Measurements from ENCODE around the gene METTL27. TPM values are rescaled to one million over a fixed set of nuclear protein-coding genes. Genes with fewer than 3 reads are reported as not detected.

The METTL27 gene
- total RNA-seq, 4 donors from 2014 or later, result 1.5 to 9.3 (median 2.8) TPM; not detected in 1

GRCh38 chr7:73812996-73813395, 29.3 kb downstream of the METTL27 start:
- no peak for DNase-seq
- H3K4me3 ChIP-seq, result no peak overlapping the region
- H3K36me3 ChIP-seq, result no peaks in the 10 kb centered on the region
- intact Hi-C loops (cut with DNase I; ENCODE audit: low total_unique reads), result loop anchor here (5.0 kb wide), 1 partner anchor 44 kb away; no protein-coding TSS in a partner anchor
- H3K27me3 ChIP-seq, result no peaks in the 10 kb centered on the region
- H3K27ac ChIP-seq, result no peak overlapping the region
- H3K9me3 ChIP-seq, result no peaks in the 10 kb centered on the region
- no peaks in the 10 kb centered on the region for H3K4me1 ChIP-seq
- TF ChIP-seq POLR2A (IDR thresholded peaks at IDR 0.05), result no peak
- TF ChIP-seq CTCF (IDR thresholded peaks at IDR 0.05), result no peak

- peak; percentile 43 to 52 for DNase-seq
- Histone ChIP-seq H3K27me3 (no peaks in the 10 kb centered on the region), H3K9me3 (no peaks in the 10 kb centered on the region)
Observed at GRCh38 chr7:73811760-73812168, 30.6 kb downstream of the METTL27 start.

GRCh38 chr7:73810998-73811360, 31.3 kb downstream of the METTL27 start:
- H3K4me1 ChIP-seq, result no peaks in the 10 kb centered on the region
- intact Hi-C loops (cut with DNase I; ENCODE audit: low total_unique reads), result loop anchor here (5.0 kb wide), 1 partner anchor 46 kb away; no protein-coding TSS in a partner anchor
- no peak overlapping the region for H3K27ac ChIP-seq
- H3K36me3 ChIP-seq, result no peaks in the 10 kb centered on the region
- no peaks in the 10 kb centered on the region for H3K9me3 ChIP-seq
- H3K27me3 ChIP-seq, result no peaks in the 10 kb centered on the region
- H3K4me3 ChIP-seq, result no peak overlapping the region
- no peak for DNase-seq
- TF ChIP-seq CTCF (IDR thresholded peaks at IDR 0.05), result no peak

More at GRCh38 chr7:73811760-73812168, 30.6 kb downstream of the METTL27 start:
- intact Hi-C loops (cut with DNase I; ENCODE audit: low total_unique reads), result loop anchor here (5.0 kb wide), 1 partner anchor 46 kb away; no protein-coding TSS in a partner anchor
- Histone ChIP-seq H3K4me3 (no peak overlapping the region), H3K36me3 (no peaks in the 10 kb centered on the region), H3K27ac (no peak overlapping the region), H3K4me1 (no peaks in the 10 kb centered on the region)
- peak; percentile 77 to 79 (median 78) for TF ChIP-seq CTCF (IDR thresholded peaks at IDR 0.05)
- no peak for TF ChIP-seq POLR2A (IDR thresholded peaks at IDR 0.05)

GRCh38 chr7:73809467-73809951, 32.8 kb downstream of the METTL27 start:
- Histone ChIP-seq H3K4me1 (no peaks in the 10 kb centered on the region), H3K4me3 (no peak overlapping the region), H3K27me3 (no peaks in the 10 kb centered on the region), H3K36me3 (no peaks in the 10 kb centered on the region), H3K27ac (no peak overlapping the region), H3K9me3 (no peaks in the 10 kb centered on the region)
- intact Hi-C loops (cut with DNase I; ENCODE audit: low total_unique reads), result no loop called here
- no peak for DNase-seq
- TF ChIP-seq CTCF (IDR thresholded peaks at IDR 0.05), result no peak
- TF ChIP-seq POLR2A (IDR thresholded peaks at IDR 0.05), result no peak

GRCh38 chr7:73802459-73802858, 39.9 kb downstream of the METTL27 start:
- TF ChIP-seq POLR2A (IDR thresholded peaks at IDR 0.05) (no peak), CTCF (IDR thresholded peaks at IDR 0.05) (no peak)
- intact Hi-C loops (cut with DNase I; ENCODE audit: low total_unique reads), result no loop called here
- no peak overlapping the region for H3K27ac ChIP-seq
- no peaks in the 10 kb centered on the region for H3K4me1 ChIP-seq
- no peaks in the 10 kb centered on the region for H3K9me3 ChIP-seq
- no peak overlapping the region for H3K4me3 ChIP-seq
- H3K36me3 ChIP-seq, result no peaks in the 10 kb centered on the region
- H3K27me3 ChIP-seq, result no peaks in the 10 kb centered on the region
- no peak for DNase-seq

Measured in uterus (tissue), 4 donors.